LNCAP (cell line): Measurements from ENCODE around the gene TSACC.

ENCODE experiments used
- CTCF ChIP-seq: fragments of 450-650 bp; IDR thresholded peaks from 2 replicates; pipeline ENCODE4 v1.5.1; 2017; ENCODE audit warnings: mild to moderate bottlenecking

The TSACC gene

GRCh38 chr1:156384007-156384406 lies 45.7 kb downstream of the TSACC start:
- TF ChIP-seq CTCF, result no peak

- no peak for TF ChIP-seq CTCF
Observed at GRCh38 chr1:156384658-156385057, 46.3 kb downstream of the TSACC start.

GRCh38 chr1:156385534-156386031 lies 47.3 kb downstream of the TSACC start:
- TF ChIP-seq CTCF, result peak; percentile 98

GRCh38 chr1:156386134-156386901 lies 48.0 kb downstream of the TSACC start:
- no peak for TF ChIP-seq CTCF

- TF ChIP-seq CTCF, result no peak
Observed at GRCh38 chr1:156386949-156387869, 48.9 kb downstream of the TSACC start.

GRCh38 chr1:156387870-156388173 lies 49.5 kb downstream of the TSACC start:
- TF ChIP-seq CTCF, result no peak

- no peak for TF ChIP-seq CTCF
Observed at GRCh38 chr1:156388174-156389137, 50.1 kb downstream of the TSACC start.
